OCI-LY1 (cell line): Measurements from ENCODE around the gene PRG3.

Source experiments
- H2AFZ ChIP-seq: fragments of 200-600 bp; sonication (generic), shearing (Covaris generic); 2 replicates; pipeline ENCODE4 v1.6.0; 2014; ENCODE audit warnings: antibody characterized with exemption, mild to moderate bottlenecking, low read length
- H3F3A ChIP-seq: fragments of 200-600 bp; sonication (generic), shearing (Covaris generic); 2 replicates; pipeline ENCODE4 v1.6.0; 2014; ENCODE audit warnings: mild to moderate bottlenecking, antibody characterized with exemption, low read length, moderate library complexity; ENCODE audit not compliant: insufficient read depth
- H3K27ac ChIP-seq: fragments of 200-600 bp; sonication (generic); 2 replicates; pipeline ENCODE4 v1.5.1; 2014; ENCODE audit warnings: low read length, mixed run types, mild to moderate bottlenecking, low read depth; ENCODE audit not compliant: poor library complexity, severe bottlenecking
- H3K27me3 ChIP-seq: fragments of 200-600 bp; sonication (generic); 2 replicates; pipeline ENCODE4 v1.6.0; 2014; ENCODE audit warnings: antibody characterized with exemption, mild to moderate bottlenecking, low read length, moderate library complexity; ENCODE audit not compliant: insufficient read depth
- H3K36me3 ChIP-seq: fragments of 200-600 bp; sonication (generic); 2 replicates; pipeline ENCODE4 v1.6.1; 2014; ENCODE audit warnings: mild to moderate bottlenecking, antibody characterized with exemption, low read length, moderate library complexity, mixed read lengths; ENCODE audit not compliant: insufficient read depth
- H3K4me1 ChIP-seq: fragments of 200-600 bp; sonication (generic); 2 replicates; pipeline ENCODE4 v1.5.1; 2014; ENCODE audit warnings: mild to moderate bottlenecking, low read length, moderate library complexity; ENCODE audit not compliant: insufficient read depth, severe bottlenecking
- H3K4me2 ChIP-seq: fragments of 200-600 bp; sonication (generic), shearing (Covaris generic); 2 replicates; pipeline ENCODE4 v1.6.1; 2014; ENCODE audit warnings: low read length
- H3K4me3 ChIP-seq: fragments of 200-600 bp; sonication (generic); 2 replicates; pipeline ENCODE4 v1.5.1; 2014; ENCODE audit warnings: low read length, low read depth, mild to moderate bottlenecking, mixed read lengths; ENCODE audit not compliant: poor library complexity, severe bottlenecking
- H3K79me2 ChIP-seq: fragments of 200-600 bp; shearing (Covaris generic); 2 replicates; pipeline ENCODE4 v1.6.1; 2016; ENCODE audit warnings: mixed run types, low read length, mixed read lengths; ENCODE audit not compliant: insufficient read depth
- H3K9ac ChIP-seq: fragments of 200-600 bp; sonication (generic), shearing (Covaris generic); 2 replicates; pipeline ENCODE4 v1.6.1; 2014; ENCODE audit warnings: mild to moderate bottlenecking, low read length, mixed read lengths
- H3K9me2 ChIP-seq: fragments of 200-600 bp; sonication (generic), shearing (Covaris generic); 2 replicates; pipeline ENCODE4 v1.6.1; 2014; ENCODE audit warnings: low read depth, mild to moderate bottlenecking, low read length, mixed read lengths
- H3K9me3 ChIP-seq: fragments of 200-600 bp; shearing (Covaris generic); 2 replicates; pipeline ENCODE4 v1.6.1; 2014; ENCODE audit warnings: low read length, mixed read lengths
- H4K20me1 ChIP-seq: fragments of 200-600 bp; sonication (generic), shearing (Covaris generic); 2 replicates; pipeline ENCODE4 v1.6.0; 2016; ENCODE audit warnings: mild to moderate bottlenecking, low read length; ENCODE audit not compliant: insufficient read depth
- CTCF ChIP-seq: fragments of 200-600 bp; sonication (generic), shearing (Covaris generic); IDR thresholded peaks from 2 replicates; pipeline ENCODE4 v1.5.1; 2017; ENCODE audit warnings: mild to moderate bottlenecking, antibody characterized with exemption, low read length, moderate library complexity, mixed read lengths
- EZH2 ChIP-seq: fragments of 200-600 bp; sonication (generic), shearing (Covaris generic); IDR thresholded peaks from 2 replicates; pipeline ENCODE4 v1.8.0; 2017; ENCODE audit warnings: borderline replicate concordance, mixed run types, mild to moderate bottlenecking, antibody characterized with exemption, low read length, moderate library complexity, mixed read lengths

Gene PRG3

DNA sequence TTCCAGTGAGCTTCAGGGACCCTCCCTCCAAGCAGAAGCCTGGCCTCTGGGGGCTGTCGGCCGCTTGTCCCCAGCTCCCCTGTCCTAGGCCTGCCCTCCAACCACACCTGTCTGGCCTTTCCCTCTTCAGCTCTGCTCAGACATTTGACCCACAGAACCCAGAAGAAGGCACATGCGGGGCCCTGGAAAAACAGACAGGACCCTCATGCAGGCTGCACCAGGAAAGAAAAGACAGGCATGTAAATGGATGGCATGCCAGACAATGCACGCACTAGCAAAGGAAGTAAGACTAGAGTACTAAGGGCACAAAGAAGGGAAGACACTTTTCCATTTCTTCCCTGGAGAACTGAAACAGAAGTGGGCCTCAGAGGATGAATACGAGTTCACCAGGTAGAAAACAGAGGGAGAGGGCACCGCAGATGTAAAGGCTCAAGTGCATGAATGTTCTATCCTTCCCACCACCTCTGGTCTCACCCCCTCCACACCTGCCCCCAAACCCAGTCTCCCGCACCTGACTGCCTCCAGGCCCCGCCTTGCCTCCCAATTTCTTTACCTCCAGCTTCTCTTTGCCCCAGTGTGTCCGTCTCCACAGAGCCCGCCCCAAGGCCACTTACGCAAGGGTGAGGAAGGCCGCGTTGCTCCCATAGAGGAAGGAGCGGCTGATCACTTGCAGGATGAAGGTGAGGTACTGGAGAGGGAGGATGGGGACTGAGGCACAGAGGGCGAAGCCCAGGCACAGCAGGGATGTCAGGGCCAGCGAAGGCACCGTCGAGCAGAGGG is 28.6 kb upstream of the PRG3 start:
- Histone ChIP-seq H3K9ac (no peak overlapping the region), H3K36me3 (peaks cover 91% of the 10 kb centered on the region), H2AFZ (no peak overlapping the region), H3K4me1 (no peaks in the 10 kb centered on the region), H3K27me3 (no peaks in the 10 kb centered on the region), H3K4me2 (no peak overlapping the region), H3K79me2 (no peaks in the 10 kb centered on the region), H4K20me1 (no peaks in the 10 kb centered on the region), H3K9me2 (no peaks in the 10 kb centered on the region), H3K4me3 (no peak overlapping the region), H3K27ac (no peak overlapping the region), H3K9me3 (no peaks in the 10 kb centered on the region), H3F3A (no peaks in the 10 kb centered on the region)
- no peak for TF ChIP-seq CTCF
- TF ChIP-seq EZH2 = no peak

DNA sequence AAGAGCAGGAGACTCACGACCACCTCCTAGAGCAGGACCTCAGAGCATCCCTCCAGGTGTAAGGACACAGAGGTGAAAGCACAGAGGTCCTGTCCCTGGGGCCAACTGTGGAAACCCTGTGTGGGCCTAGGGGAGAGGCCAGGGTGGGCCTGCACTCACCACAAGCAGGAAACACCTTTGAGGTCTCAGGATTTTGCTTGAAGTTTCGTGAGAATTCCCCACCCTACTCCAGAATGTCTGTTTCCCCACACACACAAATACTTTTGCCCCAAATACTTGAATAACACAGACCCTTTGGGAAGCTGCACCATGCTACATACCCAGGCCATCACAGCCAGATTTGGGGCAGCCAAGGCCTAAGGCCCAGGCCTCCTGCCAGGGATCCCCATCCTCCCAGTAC is 27.8 kb upstream of the PRG3 start:
- Histone ChIP-seq H3K27ac (no peak overlapping the region), H3K27me3 (no peaks in the 10 kb centered on the region), H3K79me2 (no peaks in the 10 kb centered on the region), H2AFZ (no peak overlapping the region), H4K20me1 (no peaks in the 10 kb centered on the region), H3K4me1 (no peaks in the 10 kb centered on the region), H3K9me2 (no peaks in the 10 kb centered on the region), H3K9me3 (no peaks in the 10 kb centered on the region), H3K9ac (no peak overlapping the region), H3F3A (no peaks in the 10 kb centered on the region), H3K4me2 (no peak overlapping the region), H3K4me3 (no peak overlapping the region), H3K36me3 (peaks cover 84% of the 10 kb centered on the region)
- TF ChIP-seq EZH2 (no peak), CTCF (no peak)

DNA sequence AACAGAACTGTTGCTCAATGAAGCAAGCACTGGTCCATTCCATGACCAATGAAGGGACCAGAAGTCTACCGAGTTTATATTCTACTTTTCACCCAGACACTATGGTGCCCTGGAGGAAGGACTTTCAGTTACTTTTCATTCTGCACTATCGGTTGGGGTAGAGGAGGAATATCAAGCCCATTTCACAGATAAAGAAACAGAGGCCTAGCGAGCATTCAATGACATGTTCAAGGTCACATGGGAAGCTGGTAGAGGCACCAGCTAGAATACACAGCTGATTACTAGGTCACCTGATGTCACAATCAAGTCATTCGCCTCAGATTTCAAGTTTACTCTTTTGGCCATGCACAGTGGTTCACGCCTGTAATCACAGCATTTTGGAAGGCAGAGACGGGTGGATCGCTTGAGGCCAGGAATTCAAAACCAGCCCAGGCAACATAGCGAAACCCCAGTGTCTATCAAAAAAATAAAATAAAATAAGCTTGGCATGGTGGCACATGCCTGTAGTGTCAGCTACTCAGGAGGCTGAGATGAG is 27.1 kb upstream of the PRG3 start:
- Histone ChIP-seq H3K4me3 (no peak overlapping the region), H3K4me1 (no peaks in the 10 kb centered on the region), H3K9ac (no peak overlapping the region), H3K27me3 (no peaks in the 10 kb centered on the region), H3K9me2 (no peaks in the 10 kb centered on the region), H4K20me1 (no peaks in the 10 kb centered on the region), H3F3A (no peaks in the 10 kb centered on the region), H2AFZ (no peak overlapping the region), H3K4me2 (no peak overlapping the region), H3K9me3 (no peaks in the 10 kb centered on the region), H3K79me2 (no peaks in the 10 kb centered on the region), H3K36me3 (peaks cover 76% of the 10 kb centered on the region), H3K27ac (no peak overlapping the region)
- TF ChIP-seq CTCF (no peak), EZH2 (no peak)
